Measurements from ENCODE around the gene BHLHE40. TPM values are rescaled to one million over a fixed set of nuclear protein-coding genes. Genes with fewer than 3 reads are reported as not detected.

The BHLHE40 gene
- polyA plus RNA-seq, 1 experiment = 7.6 TPM

DNA sequence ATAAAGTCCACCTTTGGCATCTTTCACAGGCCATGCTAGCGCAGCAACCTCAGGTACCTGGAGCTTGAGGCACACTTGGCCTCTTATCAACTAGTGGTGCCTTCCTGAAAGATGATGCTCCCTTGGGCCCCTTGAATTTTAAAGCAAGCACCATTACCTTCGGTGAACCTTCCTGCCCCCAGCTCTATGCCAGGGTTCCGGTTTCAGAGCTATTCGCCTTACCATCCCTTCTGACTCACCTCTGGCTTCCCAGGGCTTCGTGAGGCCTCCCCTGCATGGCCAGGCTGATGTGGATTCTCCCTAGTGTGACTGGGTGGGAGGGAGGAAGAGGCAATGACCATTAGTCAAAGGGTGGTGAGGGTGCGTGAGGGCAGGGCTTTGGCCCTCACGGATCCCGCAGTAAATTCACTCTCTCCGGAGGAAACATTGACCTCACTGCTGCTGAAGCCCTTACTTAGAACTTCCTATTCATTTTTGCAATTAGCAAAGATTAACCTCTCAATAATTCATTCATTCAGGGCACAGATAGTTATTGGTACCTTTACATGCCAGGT lies 16.3 kb downstream of the BHLHE40 start:
- no peak for DNase-seq (ENCODE audit: low read depth, low spot score)
- no peak overlapping the region for H3K27ac ChIP-seq (ENCODE audit: low read depth, low read length)
- TF ChIP-seq, protein P1, sequence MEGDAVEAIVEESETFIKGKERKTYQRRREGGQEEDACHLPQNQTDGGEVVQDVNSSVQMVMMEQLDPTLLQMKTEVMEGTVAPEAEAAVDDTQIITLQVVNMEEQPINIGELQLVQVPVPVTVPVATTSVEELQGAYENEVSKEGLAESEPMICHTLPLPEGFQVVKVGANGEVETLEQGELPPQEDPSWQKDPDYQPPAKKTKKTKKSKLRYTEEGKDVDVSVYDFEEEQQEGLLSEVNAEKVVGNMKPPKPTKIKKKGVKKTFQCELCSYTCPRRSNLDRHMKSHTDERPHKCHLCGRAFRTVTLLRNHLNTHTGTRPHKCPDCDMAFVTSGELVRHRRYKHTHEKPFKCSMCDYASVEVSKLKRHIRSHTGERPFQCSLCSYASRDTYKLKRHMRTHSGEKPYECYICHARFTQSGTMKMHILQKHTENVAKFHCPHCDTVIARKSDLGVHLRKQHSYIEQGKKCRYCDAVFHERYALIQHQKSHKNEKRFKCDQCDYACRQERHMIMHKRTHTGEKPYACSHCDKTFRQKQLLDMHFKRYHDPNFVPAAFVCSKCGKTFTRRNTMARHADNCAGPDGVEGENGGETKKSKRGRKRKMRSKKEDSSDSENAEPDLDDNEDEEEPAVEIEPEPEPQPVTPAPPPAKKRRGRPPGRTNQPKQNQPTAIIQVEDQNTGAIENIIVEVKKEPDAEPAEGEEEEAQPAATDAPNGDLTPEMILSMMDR (IDR thresholded peaks at IDR 0.05; ENCODE audit: low read depth, low read length) = no peak
- no peaks in the 10 kb centered on the region for H3K9me3 ChIP-seq (ENCODE audit: control insufficient read depth, insufficient read depth, low read length)
- H3K27me3 ChIP-seq (ENCODE audit: control insufficient read depth, insufficient read depth, low read length) = no peaks in the 10 kb centered on the region
- no peak overlapping the region for H3K4me3 ChIP-seq (ENCODE audit: low read depth, low read length)
- ChIA-PET CTCF (interaction anchor here (1.5 kb wide), 1 partner anchor 15 kb away, joined by 5 read pairs; no protein-coding TSS in a partner anchor), POLR2A (interaction anchor here (1.0 kb wide), 1 partner anchor 28 kb away, joined by 3 read pairs; no protein-coding TSS in a partner anchor)

DNA sequence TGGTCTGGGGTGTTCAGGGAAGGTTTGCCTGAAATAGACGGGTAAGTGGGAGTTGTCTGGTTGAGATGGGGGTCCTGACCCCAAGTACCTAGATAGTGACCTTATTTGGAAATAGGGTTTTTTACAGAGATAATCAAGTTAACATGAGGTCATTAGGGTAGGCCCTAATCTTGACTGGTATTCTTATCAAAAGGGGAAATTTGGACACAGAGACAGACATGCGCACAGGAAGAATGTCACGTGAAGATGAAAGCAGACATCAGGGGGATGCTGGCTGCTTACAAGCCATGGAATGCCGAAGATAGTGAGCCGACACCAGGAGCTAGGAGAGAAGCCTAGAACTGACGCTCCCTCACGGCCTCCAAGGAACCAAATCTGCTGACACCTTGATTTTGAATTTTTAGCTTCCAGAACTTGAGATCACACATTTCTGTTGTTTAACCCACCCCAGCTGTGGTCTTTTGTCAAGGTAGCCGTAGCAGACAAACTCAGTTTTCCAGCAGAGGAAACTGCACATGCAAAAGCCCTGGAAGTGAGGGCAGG lies 17.1 kb downstream of the BHLHE40 start:
- no peaks in the 10 kb centered on the region for H3K27me3 ChIP-seq (ENCODE audit: control insufficient read depth, insufficient read depth, low read length)
- ChIA-PET POLR2A (no interaction called here), CTCF (interaction anchor here (0.6 to 1.3 kb wide), 2 partner anchors 127 to 285 kb away, joined by 3 to 6 read pairs; no protein-coding TSS in a partner anchor)
- H3K4me3 ChIP-seq (ENCODE audit: low read depth, low read length) = no peak overlapping the region
- no peaks in the 10 kb centered on the region for H3K9me3 ChIP-seq (ENCODE audit: control insufficient read depth, insufficient read depth, low read length)
- TF ChIP-seq, protein P1 (IDR thresholded peaks at IDR 0.05; ENCODE audit: low read depth, low read length) = no peak
- no peak for DNase-seq (ENCODE audit: low read depth, low spot score)
- no peak overlapping the region for H3K27ac ChIP-seq (ENCODE audit: low read depth, low read length)

DNA sequence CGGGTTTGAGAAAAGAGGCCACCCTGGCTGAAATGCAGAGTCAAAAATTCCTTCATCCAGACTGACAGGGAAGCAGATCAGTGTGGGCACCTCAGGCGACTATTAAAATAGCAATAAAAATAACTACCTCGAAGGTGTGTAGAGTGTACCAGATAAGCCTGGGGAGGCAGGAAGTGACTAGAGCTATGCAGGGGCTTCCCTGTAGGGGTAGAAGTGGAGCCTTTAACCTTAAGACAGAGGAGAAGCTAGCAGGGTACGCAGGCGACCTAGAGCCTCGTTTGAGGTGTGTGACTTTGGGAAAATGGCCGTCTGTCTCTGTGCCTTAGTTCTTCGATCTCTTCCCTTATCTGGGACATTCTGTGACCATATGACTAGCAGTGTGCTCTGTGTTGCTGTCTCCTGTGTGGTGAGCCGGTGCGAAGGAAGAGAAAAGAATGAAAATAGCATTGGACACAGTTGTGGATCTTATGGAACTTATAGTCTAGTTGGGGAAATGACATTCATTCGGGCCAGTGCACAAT lies 17.6 kb downstream of the BHLHE40 start:
- no peak overlapping the region for H3K4me3 ChIP-seq (ENCODE audit: low read depth, low read length)
- no peak overlapping the region for H3K27ac ChIP-seq (ENCODE audit: low read depth, low read length)
- DNase-seq (ENCODE audit: low read depth, low spot score) = no peak
- no peaks in the 10 kb centered on the region for H3K27me3 ChIP-seq (ENCODE audit: control insufficient read depth, insufficient read depth, low read length)
- no peaks in the 10 kb centered on the region for H3K9me3 ChIP-seq (ENCODE audit: control insufficient read depth, insufficient read depth, low read length)
- TF ChIP-seq, protein P1 (IDR thresholded peaks at IDR 0.05; ENCODE audit: low read depth, low read length) = no peak
- POLR2A ChIA-PET = no interaction called here
- CTCF ChIA-PET = interaction anchor here (0.6 to 1.3 kb wide), 2 partner anchors 127 to 285 kb away, joined by 3 to 6 read pairs; no protein-coding TSS in a partner anchor

DNA sequence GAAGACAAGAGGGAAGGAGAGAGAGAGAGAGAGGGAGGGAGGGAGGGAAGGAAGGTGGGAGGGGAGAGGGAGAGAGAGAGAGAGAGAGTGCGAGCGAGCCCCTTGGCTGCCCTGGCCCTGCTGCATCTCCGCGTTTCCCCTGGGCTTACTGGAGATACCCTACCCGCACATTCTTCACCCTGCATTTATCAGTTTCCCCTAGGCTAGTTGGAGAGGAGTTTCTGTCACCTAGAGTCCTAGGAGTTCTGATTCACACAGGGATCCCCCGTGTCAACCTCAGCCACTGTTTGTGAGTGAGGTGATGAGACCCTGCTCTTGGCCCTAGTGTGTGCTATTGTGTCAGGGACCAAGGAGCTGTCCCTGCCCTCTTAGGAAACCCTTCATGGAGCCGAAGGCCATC lies 18.7 kb downstream of the BHLHE40 start:
- no peaks in the 10 kb centered on the region for H3K9me3 ChIP-seq (ENCODE audit: control insufficient read depth, insufficient read depth, low read length)
- no peaks in the 10 kb centered on the region for H3K27me3 ChIP-seq (ENCODE audit: control insufficient read depth, insufficient read depth, low read length)
- H3K27ac ChIP-seq (ENCODE audit: low read depth, low read length) = no peak overlapping the region
- POLR2A ChIA-PET = interaction anchor here (0.7 kb wide), 1 partner anchor 296 kb away, joined by 3 read pairs; no protein-coding TSS in a partner anchor
- no peak for DNase-seq (ENCODE audit: low read depth, low spot score)
- TF ChIP-seq, protein P1 (IDR thresholded peaks at IDR 0.05; ENCODE audit: low read depth, low read length) = no peak
- H3K4me3 ChIP-seq (ENCODE audit: low read depth, low read length) = no peak overlapping the region
- CTCF ChIA-PET = interaction anchor here (1.1 kb wide), 1 partner anchor 18 kb away, joined by 3 read pairs; no protein-coding TSS in a partner anchor

DNA sequence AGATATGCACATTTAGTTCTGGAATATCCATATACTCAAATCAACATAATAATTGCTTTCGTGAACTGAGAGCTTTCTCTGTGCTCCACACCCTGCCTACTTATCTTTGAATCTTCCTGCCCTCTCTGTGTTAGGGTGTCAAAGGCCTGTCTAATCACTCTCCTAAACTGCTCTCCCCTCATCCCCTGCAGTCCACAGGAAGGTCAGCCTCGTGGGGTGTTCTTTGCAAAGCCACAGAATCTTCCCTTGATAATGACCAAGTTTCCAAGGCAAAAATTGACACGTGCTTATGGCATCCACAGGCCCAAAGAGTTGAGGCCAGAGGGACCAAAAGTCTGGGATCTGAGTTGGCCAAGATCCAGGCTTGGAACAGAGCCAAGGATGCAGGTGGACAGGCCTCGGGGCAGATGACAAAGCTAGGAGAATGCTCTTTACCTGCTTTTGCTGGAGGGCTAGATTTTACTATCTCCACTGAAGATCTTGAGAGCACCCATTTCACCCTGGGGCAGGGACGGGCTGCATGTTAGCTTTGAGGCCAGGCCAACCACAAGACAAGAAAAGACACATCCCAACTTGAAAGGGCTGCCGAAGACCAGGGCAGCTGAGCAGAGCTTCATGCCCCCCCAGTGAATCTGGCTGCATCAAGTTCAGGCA lies 20.4 kb downstream of the BHLHE40 start:
- no peak for DNase-seq (ENCODE audit: low read depth, low spot score)
- H3K27ac ChIP-seq (ENCODE audit: low read depth, low read length) = no peak overlapping the region
- TF ChIP-seq, protein P1 (IDR thresholded peaks at IDR 0.05; ENCODE audit: low read depth, low read length) = no peak
- H3K4me3 ChIP-seq (ENCODE audit: low read depth, low read length) = no peak overlapping the region
- CTCF ChIA-PET = no interaction called here
- POLR2A ChIA-PET = no interaction called here
- H3K9me3 ChIP-seq (ENCODE audit: control insufficient read depth, insufficient read depth, low read length) = no peaks in the 10 kb centered on the region
- no peaks in the 10 kb centered on the region for H3K27me3 ChIP-seq (ENCODE audit: control insufficient read depth, insufficient read depth, low read length)
